ENCODE measurements around the gene UBB.

Gene UBB

DNA sequence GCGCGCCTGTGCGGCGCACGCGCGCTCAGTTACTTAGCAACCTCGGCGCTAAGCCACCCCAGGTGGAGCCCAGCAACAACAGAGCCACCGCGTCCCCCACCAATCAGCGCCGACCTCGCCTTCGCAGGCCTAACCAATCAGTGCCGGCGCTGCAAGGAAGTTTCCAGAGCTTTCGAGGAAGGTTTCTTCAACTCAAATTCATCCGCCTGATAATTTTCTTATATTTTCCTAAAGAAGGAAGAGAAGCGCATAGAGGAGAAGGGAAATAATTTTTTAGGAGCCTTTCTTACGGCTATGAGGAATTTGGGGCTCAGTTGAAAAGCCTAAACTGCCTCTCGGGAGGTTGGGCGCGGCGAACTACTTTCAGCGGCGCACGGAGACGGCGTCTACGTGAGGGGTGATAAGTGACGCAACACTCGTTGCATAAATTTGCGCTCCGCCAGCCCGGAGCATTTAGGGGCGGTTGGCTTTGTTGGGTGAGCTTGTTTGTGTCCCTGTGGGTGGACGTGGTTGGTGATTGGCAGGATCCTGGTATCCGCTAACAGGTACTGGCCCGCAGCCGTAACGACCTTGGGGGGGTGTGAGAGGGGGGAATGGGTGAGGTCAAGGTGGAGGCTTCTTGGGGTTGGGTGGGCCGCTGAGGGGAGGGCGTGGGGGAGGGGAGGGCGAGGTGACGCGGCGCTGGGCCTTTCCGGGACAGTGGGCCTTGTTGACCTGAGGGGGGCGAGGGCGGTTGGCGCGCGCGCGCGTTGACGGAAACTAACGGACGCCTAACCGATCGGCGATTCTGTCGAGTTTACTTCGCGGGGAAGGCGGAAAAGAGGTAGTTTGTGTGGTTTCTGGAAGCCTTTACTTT is at the start of gene UBB:
TSS of gene UBB (plus strand) at position 452 of the 856 bp plus-strand sequence. CDS start 817 bp downstream, outside the sequence.
- DNase-seq, result peak; percentile 96 to 97 (median 97)

DNA sequence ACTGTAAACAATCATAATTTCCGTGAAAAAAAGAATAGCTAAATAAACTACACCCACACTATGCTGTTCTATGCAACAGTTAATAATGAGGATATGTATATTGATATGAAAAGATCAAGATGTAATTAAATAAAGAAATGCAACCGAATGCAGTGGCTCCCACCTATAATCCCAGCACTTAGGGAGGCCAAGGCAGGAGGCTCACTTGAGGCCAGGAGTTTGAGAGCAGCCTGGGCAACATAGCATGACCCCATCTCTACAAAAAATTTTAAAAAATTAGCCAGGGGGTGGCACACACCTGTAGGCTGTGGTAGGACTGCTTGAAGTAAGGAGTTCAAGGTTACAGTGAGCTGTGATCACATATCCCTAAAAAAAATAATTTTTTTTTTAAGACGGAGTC is 42.5 kb upstream of the UBB start:
- no peak for DNase-seq

DNA sequence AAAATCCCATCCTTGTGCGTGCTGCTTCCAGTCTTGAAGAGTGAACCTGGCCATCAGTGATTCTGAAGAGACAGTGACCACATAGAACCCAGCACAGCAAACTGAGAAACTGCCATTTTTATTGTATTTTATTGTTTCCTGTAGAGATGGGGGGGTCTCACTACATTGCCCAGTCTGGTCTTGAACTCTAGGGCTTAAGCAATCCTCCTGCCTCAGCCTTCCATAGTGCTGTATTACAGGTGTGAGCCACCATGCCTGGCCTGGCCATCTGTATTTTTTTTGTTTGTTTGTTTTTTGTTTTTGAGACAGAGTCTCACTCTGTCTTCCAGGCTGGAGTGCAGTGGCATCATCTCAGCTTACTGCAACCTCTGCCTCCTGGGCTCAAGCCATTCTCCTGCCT is 41.5 kb upstream of the UBB start:
- DNase-seq, result no peak

DNA sequence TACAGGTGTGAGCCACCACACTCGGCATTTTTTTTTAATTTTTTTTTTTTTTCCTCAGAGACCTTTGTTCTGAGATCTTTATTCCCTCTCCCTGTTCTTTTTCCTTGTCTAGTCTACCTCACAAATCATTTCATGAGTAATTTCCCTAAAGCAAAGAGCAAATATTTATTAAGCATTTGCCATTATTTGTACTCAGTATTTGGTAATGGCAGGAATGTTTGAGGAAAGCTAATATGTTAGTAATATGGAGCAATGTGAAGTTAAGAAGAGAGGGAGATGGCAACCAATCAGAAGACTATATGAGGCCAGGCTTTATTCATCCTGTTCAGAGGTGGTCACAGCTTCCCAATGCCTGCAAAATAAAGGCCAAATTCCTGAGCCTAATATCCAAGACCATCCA is 40.9 kb upstream of the UBB start:
- DNase-seq, result no peak

DNA sequence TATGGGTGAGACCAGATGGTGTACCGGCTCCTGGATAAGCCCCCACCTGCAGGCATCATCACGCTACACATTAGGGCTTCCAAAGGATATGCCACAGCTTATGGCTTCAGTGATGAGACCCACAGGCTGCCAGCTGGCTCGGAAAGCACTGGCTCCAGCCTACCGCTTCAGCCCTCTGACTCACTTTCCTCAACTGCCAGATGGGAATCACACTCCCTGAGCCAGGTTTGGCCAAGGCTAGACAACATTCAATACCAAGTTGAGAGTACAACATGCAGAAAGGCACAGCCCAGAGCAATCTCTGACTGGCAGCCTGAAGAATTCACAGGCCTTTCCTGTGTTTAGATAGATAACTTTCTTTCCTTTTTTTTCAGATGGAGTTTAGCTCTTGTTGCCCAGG is 37.9 kb upstream of the UBB start:
- DNase-seq, result no peak

DNA sequence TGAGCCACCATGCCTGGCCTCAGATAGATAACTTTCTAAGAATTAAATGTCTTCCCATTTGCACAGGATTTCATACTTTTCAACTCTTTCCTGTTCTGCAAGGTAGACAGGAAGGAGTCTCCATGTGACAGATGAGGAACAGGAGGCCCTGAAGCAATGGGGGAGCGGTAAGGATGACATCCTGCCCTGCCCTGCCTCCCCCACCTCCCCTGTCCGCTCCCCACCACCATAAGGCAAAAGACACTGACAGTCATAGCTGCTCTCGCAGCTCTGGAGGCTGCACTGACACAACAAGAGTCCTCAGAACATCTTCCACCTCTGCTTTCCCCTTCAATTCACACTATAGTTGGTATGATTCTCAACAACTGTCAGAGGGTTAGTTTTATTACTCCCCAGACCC is 37.3 kb upstream of the UBB start:
- no peak for DNase-seq

DNA sequence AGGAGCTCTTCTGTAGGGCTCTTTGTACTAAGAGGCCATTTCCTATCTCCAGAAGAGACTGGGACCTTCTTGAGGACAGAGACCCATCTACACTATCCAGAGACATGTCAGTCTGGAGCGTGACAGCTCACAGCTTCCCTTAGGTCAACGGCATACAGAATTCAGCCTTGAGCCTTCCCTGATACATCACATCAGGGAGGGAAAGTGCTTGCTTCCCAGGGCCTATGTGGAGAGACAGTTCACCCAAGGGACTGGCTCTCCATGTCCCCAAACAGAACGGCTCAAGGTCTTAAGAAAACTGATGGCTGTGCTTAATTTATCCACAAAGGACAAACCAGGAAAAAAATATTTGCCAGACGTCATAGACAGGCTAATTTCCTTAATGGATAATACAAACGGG is 35.3 kb upstream of the UBB start:
- no peak for DNase-seq

DNA sequence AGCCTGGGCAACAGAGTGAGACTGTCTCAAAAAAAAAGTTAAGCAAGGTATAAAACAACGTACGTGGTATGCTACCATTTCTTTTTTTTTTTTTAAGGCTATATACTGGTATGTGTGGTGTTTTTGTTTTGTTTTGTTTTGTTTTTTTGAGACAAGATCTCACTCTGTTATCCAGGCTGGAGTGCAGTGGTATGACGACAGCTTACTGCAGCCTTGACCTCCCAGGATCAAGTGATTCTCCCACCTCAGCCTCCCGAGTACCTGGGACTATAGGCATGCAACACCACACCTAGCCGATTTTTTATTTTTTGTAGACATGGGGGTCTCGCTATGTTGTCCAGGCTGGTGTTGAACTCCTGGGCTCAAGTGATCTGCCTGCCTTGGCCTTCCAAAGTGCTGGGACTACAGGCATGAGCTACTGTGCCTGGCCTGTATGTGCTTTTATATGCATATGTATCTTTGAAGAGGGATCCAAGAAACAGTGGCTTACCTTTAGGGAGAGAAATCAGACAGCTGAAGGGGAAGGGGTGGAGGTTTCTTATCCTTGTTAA is 34.1 kb upstream of the UBB start:
- no peak for DNase-seq

DNA sequence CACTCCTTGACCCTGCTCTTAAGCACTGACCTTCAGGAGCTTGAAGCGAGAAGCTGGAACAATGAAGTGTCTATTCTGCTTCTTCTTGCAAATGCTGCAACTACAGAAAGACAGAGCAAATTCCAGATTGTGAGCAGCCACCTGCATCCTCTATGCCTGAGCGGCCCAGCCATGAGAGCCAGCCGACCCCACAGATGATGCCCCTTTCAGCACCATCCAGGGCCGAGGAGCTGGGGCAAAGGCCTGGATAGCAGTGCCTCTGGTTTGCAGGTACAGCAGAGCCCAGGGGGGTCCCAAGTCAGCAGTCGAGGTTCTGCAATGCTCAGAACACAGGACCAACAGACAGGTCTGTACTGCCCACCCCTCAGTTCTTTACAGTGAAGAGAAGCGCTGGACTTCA is 32.3 kb upstream of the UBB start:
- no peak for DNase-seq

DNA sequence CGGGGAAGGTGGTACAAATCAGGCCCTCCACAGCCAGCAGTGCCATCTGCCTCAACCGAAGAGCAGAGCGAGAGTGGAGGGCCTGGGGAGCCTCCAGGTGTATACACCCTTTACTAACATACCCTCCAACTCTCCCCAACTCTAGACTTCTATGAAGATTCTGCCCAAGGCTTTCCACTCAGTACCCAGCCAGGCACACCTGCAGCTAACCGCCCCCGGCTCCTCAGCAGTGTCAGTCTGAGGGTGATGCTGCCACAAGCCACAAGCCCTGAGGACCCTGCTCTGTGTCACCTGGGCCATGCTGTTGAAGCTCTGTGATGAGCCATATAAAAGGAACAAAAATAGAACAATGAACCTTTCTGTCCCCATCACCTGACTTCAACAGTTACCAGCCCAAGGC is 31.5 kb upstream of the UBB start:
- no peak for DNase-seq

DNA sequence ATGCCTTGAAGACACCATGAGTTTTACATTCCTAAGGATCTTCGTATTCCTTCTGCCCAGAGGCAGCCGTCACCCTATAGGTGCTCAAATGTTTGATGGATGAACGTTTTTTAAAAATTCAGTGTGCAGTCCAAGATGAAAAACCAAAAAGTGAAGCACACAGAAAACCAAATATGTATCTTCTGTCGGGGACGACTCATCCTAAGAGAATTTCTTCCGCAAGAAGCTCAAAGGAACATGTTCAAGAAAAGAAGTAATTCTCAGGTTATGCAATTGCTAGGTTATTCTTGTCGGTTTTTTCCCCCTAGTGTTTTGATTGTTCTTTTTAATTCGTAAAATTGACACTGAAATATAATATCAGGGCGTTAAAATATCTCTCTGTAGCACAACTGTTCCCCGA is 29.1 kb upstream of the UBB start:
- DNase-seq, result peak in 1 of 3 donors; percentile 13

DNA sequence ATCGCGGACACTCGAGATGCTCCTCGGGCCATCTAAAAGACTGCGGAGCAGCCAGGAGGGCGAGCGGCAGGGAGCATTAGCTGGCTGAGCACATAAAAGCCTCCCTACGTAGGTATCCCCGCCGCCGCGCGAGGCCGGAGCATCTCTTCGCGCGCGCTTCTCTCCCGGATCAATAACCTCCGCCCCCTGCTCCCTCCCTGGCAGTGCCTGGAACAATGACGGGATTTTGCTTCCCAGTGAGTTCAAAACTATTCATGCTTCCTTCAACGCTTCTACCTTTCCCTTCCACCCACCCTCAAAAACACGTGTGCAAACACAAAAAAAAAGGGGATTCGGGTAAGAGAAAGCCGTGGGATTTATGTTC is 28.6 kb upstream of the UBB start:
- DNase-seq, result peak in 2 of 3 donors; percentile 10 to 25

DNA sequence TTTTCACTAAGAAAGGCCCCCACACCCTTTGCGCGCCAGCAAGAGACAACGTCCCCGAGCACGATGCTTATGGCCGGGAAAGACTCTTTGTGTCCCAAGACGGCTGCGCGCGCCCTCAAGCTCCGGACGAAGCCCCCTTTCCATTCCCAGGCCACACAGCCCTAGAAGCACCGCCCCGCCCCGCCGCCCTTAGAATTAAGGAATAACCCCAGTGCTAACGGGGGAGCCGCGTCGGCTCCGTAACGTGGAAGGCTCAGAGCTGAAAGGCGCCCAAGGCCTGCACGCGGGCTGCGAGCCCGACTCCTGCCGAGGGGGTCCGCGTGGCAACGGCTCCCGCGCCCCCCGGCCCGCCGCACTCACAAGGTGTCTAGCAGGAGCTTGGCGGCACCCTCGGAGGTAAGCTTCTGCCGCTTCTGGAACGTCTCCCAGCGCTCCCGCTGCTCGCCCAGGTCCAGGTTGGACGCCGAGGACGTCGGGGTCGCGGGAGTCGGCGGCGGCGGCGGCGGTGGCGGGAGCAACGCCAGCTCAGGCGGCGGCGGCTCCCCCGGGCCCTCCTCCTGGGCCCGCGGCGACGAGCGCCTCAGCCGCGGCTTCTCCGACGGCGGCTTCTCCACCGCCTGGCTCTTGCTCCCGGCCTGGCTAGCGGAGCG is 28.1 kb upstream of the UBB start:
- DNase-seq, result peak; percentile 25 to 57 (median 29)

DNA sequence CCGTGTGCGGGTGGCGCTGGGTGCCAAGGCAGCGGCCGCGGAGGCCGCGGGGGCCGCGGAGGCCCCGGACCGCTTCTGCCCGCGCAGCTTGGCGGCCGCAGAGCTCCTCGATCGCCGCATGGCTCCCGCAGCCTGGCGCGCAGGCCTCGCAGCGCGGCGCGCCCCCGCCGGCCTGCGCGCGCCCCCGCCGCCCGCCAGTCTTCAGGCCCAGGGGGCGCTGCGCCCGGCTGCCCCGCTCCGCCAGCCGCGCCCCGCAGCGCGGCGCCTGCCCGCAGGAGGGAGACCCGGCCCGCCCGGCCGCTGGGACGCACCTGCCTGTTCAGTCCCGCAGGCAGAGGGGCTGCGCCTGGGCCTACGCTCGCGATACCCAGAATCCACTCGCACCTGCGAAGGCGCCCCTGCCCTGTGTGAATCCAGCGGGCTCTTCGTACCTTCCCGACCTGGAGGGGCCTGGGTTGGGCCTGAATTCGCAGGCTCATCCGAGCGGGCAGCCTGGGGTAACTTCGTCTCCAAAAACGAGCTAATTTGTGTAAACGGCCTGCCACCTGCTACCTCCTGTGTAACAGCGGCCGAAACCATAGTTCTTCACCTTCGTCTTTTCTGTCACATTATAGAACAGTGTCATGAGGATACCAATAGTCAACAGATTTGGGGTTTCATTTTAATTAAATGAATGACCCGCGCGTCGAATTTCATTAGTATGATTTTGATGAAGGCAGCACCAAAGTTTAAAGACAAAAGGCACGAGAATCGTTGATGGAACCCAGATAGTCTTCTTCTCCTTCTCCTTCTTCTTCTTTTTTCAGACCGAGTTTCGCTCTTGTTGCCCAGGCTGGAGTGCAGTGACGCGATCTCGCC is 27.3 kb upstream of the UBB start, which contains the start of gene CENPV:
TSS of gene CENPV (minus strand) at position 153 of the 858 bp plus-strand sequence. CDS start at position 120, 33 bp downstream.
- DNase-seq, result peak; percentile 48 to 85 (median 65)

DNA sequence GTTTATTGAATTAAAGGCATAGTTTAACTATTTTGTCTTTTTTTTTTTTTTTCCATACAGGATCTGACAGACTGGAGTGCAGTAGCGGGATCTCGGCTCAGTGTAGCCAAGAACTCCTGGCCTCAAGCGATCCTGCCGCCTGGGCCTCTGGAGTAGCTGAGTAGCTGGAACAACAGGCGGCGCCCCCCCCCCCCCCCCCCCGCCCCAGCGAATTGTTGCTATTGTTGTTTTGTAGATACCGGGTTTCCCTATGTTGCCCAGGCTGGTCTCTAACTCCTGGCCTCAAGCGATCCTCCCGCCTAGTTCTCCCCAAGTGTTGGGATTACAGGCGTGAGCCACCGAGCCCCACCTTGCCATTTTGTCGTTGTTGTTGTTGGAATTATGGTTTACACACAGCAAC is 26.3 kb upstream of the UBB start:
- DNase-seq, result no peak

DNA sequence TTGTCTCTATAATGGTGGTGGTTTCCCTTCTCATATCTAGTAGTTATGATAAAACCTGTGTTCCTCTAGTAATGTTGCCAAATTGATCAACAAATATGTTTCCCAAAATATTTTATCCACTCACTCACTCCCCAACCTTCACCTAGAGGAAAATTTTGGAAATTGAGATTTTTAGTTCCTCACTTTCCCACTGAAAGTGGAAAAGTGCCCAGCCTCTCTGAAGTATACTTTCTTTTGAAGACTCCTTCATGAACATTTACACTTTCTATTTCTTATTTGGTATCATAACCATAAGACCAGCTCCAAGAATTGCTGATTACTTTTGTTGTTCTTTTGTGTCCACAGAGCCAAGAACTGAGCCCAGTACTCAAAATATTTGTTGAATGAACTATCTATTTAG is 22.5 kb upstream of the UBB start:
- no peak for DNase-seq

DNA sequence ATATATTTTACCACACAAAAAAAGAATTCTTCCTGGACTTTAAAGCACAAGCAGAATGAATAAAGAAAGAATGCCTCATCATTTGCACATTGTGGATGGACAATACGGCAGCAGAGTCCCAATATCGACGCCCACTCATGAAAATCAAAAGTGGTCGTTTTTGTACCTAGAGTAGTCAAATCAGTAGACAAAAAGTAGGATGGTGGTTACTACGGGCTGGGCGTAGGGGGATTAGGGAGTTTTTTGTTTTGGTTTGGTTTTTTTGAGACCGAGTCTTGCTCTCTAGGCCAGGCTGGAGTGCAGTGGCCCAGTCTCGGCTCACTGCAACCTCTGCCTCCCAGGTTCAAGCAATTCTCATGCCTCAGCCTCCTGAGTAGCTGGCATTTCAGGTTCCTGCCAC is 19.0 kb upstream of the UBB start:
- DNase-seq, result no peak

DNA sequence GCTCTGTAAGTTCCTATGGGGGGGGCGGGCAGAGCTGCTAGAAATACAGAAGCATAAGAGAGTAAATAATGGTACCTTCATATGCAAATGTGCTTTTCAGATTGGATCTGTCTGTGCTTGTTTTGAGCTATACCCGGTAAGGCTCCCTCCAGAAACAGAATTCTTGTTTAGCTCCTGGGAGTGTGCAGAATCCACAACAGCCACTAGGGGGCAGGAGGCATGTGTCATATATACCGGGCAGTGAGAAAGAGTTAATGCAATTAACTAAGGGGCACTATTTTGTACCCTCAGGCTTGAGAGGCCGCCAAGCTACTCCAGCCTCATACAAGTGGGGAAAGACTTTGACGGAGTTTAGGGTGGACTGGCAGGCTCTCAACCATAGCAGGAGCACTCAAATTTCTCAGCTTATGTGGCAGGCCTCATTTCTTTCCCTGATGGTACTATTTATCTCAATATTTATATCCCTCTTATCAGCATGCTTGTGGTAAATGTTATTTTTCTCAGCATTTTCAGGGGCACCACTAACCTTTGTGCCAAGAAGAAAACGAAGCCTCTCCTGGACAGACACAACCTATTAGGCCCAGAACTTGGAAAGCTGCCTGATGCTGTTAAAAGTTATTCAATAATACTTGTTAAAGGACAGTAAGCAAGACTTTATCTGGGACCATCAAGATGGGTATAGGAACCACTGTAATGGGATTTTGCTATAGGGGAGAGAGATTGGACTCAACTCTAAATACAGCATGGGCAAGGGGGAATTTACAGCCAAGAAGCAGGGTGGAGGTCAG is 16.9 kb upstream of the UBB start:
- DNase-seq, result peak; percentile 81 to 88 (median 87)

DNA sequence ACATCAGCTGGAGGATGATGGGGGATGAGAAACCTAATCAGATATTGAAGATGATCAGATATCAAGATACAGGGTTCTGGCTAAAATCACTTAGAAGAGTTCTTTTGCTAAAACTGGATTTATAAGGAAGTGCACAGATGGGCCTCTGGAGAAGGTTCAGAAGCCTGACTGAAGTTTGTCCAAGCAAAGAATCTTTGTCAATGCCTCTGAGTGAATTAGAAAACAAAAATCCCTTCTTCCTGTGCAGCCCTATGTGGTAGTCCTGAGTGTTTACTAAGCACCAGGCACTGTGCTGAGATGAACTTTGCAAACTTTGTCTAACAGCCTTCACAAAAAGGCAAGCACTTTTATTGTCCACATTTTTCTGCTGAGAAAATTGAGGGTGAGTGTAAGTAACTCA is 16.3 kb upstream of the UBB start:
- no peak for DNase-seq

DNA sequence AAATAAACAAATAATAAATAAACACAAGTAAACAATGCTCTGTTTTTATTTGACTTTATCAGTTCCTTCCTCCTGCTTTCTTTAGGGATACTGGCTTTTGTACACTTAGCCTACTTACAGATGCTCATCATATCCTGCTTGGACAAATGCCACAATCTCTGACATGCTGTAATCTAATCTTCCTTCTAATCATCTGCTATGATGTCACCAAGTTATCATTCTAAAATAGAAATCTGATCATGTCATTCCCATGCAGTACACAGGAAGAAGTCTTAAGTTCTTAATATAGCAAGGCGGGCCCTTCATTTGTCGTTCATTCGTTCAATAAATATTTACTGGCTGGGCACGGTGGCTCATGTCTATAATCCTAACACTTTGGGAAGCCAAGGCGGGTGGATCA is 9.1 kb upstream of the UBB start:
- DNase-seq, result peak in 2 of 3 donors; percentile 27 to 55

DNA sequence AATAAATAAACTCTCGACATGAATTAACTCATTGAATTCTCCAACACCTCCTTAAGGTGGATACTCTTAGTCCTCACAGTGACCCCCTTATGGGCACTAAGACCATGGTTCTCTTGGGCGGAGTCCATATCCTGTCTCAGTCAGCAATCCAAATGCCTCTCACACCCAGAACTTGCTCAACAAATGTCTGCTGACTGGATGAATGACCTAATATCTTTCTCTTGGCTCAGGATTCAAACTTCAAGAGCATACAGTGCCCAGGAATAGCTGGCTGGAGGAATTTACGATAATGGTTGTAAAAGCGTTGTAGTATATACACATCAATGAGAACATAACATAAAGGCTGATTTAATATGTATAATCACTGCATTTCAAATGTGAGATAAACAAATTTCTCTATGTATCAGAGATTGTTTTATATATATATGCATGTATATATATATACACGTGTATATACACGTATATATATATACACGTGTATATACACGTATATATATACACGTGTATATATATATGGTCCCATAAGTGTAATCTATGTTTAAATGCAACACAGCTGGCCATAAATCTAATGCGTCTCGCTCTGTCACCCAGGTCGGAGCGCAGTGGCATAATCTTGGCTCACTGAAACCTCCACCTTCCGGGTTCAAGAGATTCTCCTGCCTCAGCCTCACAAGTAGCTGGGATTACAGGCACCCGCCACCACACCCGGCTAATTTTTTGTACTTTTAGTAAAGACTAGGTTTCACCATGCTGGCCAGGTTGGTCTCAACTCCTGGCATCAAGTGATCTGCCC is 6.5 kb upstream of the UBB start:
- DNase-seq, result peak; percentile 22 to 47 (median 42)

Data from suppressor macrophage treated with lipopolysaccharide for 1 hour (primary cell).